OCI-M2 (cell line): Measurements from ENCODE around the gene AICDA.
"Not testable (repeated sequence)": the region's sequence is repeated elsewhere in the genome, so short reads cannot be mapped to it uniquely, and the experiment has no call there.

Experiments used
- DNase-seq: peaks from one replicate; lab custom pipeline; 2025; ENCODE audit not compliant: unreplicated experiment; lab: John Stamatoyannopoulos, UW

Gene AICDA

GRCh38 chr12:8613881-8614280 lies 1.2 kb upstream of the AICDA start:
- not testable (repeated sequence) for DNase-seq

GRCh38 chr12:8609061-8609570 lies 3.5 kb downstream of the AICDA start:
- DNase-seq: no peak

GRCh38 chr12:8606890-8607289 lies 5.8 kb downstream of the AICDA start:
- no peak for DNase-seq

GRCh38 chr12:8605057-8605456 lies 7.6 kb downstream of the AICDA start:
- no peak for DNase-seq

GRCh38 chr12:8603856-8604255 lies 8.8 kb downstream of the AICDA start:
- no peak for DNase-seq

GRCh38 chr12:8603286-8603685 lies 9.4 kb downstream of the AICDA start:
- no peak for DNase-seq

- no peak for DNase-seq
These were observed 16.1 kb downstream of the AICDA start for GRCh38 chr12:8596561-8596960.

GRCh38 chr12:8594072-8594471 lies 18.6 kb downstream of the AICDA start:
- no peak for DNase-seq

- no peak for DNase-seq
These were observed 19.4 kb downstream of the AICDA start for GRCh38 chr12:8593246-8593645.

- DNase-seq: no peak
These were observed 21.7 kb downstream of the AICDA start for GRCh38 chr12:8590842-8591545.

- no peak for DNase-seq
These were observed 23.0 kb downstream of the AICDA start for GRCh38 chr12:8589679-8590078.

- DNase-seq: not testable (repeated sequence)
These were observed 28.2 kb downstream of the AICDA start for GRCh38 chr12:8584478-8584877.

GRCh38 chr12:8584004-8584403 lies 28.7 kb downstream of the AICDA start:
- no peak for DNase-seq

GRCh38 chr12:8581098-8581784 lies 31.4 kb downstream of the AICDA start:
- no peak for DNase-seq

- DNase-seq: no peak
These were observed 34.8 kb downstream of the AICDA start for GRCh38 chr12:8577879-8578278.

- DNase-seq: no peak
These were observed 40.2 kb downstream of the AICDA start for GRCh38 chr12:8572507-8572906.

- no peak for DNase-seq
These were observed 46.1 kb downstream of the AICDA start for GRCh38 chr12:8566525-8566924.

GRCh38 chr12:8566052-8566451 lies 46.6 kb downstream of the AICDA start:
- not testable (repeated sequence) for DNase-seq

GRCh38 chr12:8564656-8565055 lies 48.0 kb downstream of the AICDA start:
- DNase-seq: no peak

- DNase-seq: no peak
These were observed 49.3 kb downstream of the AICDA start for GRCh38 chr12:8563356-8563755.

- no peak for DNase-seq
These were observed 50.3 kb downstream of the AICDA start for GRCh38 chr12:8562310-8562709.

GRCh38 chr12:8561011-8561410 lies 51.6 kb downstream of the AICDA start:
- DNase-seq: no peak
